Cardiac muscle cell (in vitro differentiated cells and primary cell): ENCODE data around the gene DYNLT5. TPM values are rescaled to one million over a fixed set of nuclear protein-coding genes. Genes with fewer than 3 reads are reported as not detected.
A peak's percentile ranks its signal among the peaks of the same experiment; 100 is the strongest.

ENCODE experiments used
- DNase-seq, 2 donors: peaks; one replicate each; pipeline versions ENCODE4 v3.0.0 to v3.0.0-alpha.2; 2010 to 2017; ENCODE audit warnings: low read depth in 1 of 2, low spot score in 1 of 2
- H3K27ac ChIP-seq: fragments of 200-600 bp; sonication (generic); 2 replicates; pipeline ENCODE4 v1.5.1; 2016
- H3K27me3 ChIP-seq: fragments of 200-600 bp; sonication (generic); 2 replicates; pipeline ENCODE4 v1.6.0; 2016; ENCODE audit warnings: control low read depth
- H3K36me3 ChIP-seq: fragments of 200-600 bp; sonication (generic); 2 replicates; pipeline ENCODE4 v1.5.1; 2016; ENCODE audit warnings: control low read depth
- H3K4me1 ChIP-seq: fragments of 200-600 bp; sonication (generic); 2 replicates; pipeline ENCODE4 v1.8.1; 2017; ENCODE audit warnings: low read depth, mild to moderate bottlenecking, mixed run types
- H3K4me3 ChIP-seq: fragments of 200-600 bp; sonication (generic); 2 replicates; pipeline ENCODE4 v1.5.1; 2016; ENCODE audit warnings: mild to moderate bottlenecking
- H3K9me3 ChIP-seq: fragments of 200-600 bp; sonication (generic); 2 replicates; pipeline ENCODE4 v1.5.1; 2017; ENCODE audit warnings: low read depth, mild to moderate bottlenecking, control low read depth
- CTCF ChIP-seq: IDR thresholded peaks from 2 replicates; pipeline ENCODE4 v1.5.1; 2012; ENCODE audit warnings: low read depth, mild to moderate bottlenecking, low read length
- polyA plus RNA-seq: library from polyadenylated mRNA; unstranded; fragments of >200 nt; fragmentation: Nextera tagmentation; extraction: Ambion mirVana; gene quantifications from 2 replicates; pipeline ENCODE4 v1.2.1, GENCODE V29; 2016
- total RNA-seq: library from RNA; depleted of rRNA; stranded (reverse); fragments of >200 nt; gene quantifications from 2 replicates; pipeline ENCODE4 v1.2.3, GENCODE V29; 2016

Gene DYNLT5
- total and polyA plus RNA-seq, 2 experiments from 2014 or later, result 5.3 to 28.6 TPM

GRCh38 chr1:66764994-66765578 lies 12.8 kb downstream of the DYNLT5 start:
- peaks cover 5% of the 10 kb centered on the region for H3K4me1 ChIP-seq
- H3K36me3 ChIP-seq, result no peaks in the 10 kb centered on the region
- TF ChIP-seq CTCF, result peak; percentile 69
- no peak overlapping the region for H3K4me3 ChIP-seq
- H3K27me3 ChIP-seq, result no peaks in the 10 kb centered on the region
- H3K9me3 ChIP-seq, result no peaks in the 10 kb centered on the region
- H3K27ac ChIP-seq, result no peak overlapping the region
- peak; percentile 53 to 74 for DNase-seq

GRCh38 chr1:66767626-66768025 lies 15.4 kb downstream of the DYNLT5 start:
- Histone ChIP-seq H3K4me3 (no peak overlapping the region), H3K4me1 (peaks cover 5% of the 10 kb centered on the region), H3K9me3 (no peaks in the 10 kb centered on the region), H3K27ac (no peak overlapping the region), H3K36me3 (no peaks in the 10 kb centered on the region), H3K27me3 (no peaks in the 10 kb centered on the region)
- TF ChIP-seq CTCF, result no peak
- no peak for DNase-seq

GRCh38 chr1:66768965-66769364 lies 16.7 kb downstream of the DYNLT5 start:
- H3K36me3 ChIP-seq, result no peaks in the 10 kb centered on the region
- H3K4me1 ChIP-seq, result peaks cover 5% of the 10 kb centered on the region
- DNase-seq, result no peak
- no peaks in the 10 kb centered on the region for H3K9me3 ChIP-seq
- H3K27me3 ChIP-seq, result no peaks in the 10 kb centered on the region
- H3K4me3 ChIP-seq, result no peak overlapping the region
- TF ChIP-seq CTCF, result no peak
- H3K27ac ChIP-seq, result no peak overlapping the region

- TF ChIP-seq CTCF, result no peak
- H3K4me1 ChIP-seq, result peaks cover 5% of the 10 kb centered on the region
Observed at GRCh38 chr1:66769512-66770229, 17.4 kb downstream of the DYNLT5 start.

GRCh38 chr1:66770240-66770639 lies 18.0 kb downstream of the DYNLT5 start:
- Histone ChIP-seq H3K4me3 (no peak overlapping the region), H3K27me3 (no peaks in the 10 kb centered on the region), H3K27ac (no peak overlapping the region), H3K9me3 (no peaks in the 10 kb centered on the region), H3K36me3 (no peaks in the 10 kb centered on the region), H3K4me1 (peaks cover 5% of the 10 kb centered on the region)
- no peak for DNase-seq
- TF ChIP-seq CTCF, result no peak

More at GRCh38 chr1:66769512-66770229, 17.4 kb downstream of the DYNLT5 start:
- H3K4me3 ChIP-seq, result no peak overlapping the region
- peak in 1 of 2 donors; percentile 6 for DNase-seq
- no peaks in the 10 kb centered on the region for H3K36me3 ChIP-seq
- H3K9me3 ChIP-seq, result no peaks in the 10 kb centered on the region
- H3K27ac ChIP-seq, result no peak overlapping the region
- H3K27me3 ChIP-seq, result no peaks in the 10 kb centered on the region
